HepG2 (cell line): Measurements from ENCODE around the gene RBBP8NL. TPM values are rescaled to one million over a fixed set of nuclear protein-coding genes. Genes with fewer than 3 reads are reported as not detected.

Experiments used
- CHD2 ChIP-seq: IDR thresholded peaks from 2 replicates; pipeline ENCODE4 v1.6.1; 2011; ENCODE audit warnings: low read depth, low read length, improper control_type of control experiment
- GMEB2 ChIP-seq: IDR thresholded peaks from 2 replicates; pipeline ENCODE4 v1.6.1; 2016; ENCODE audit warnings: missing biosample characterization, missing genetic modification reagents, low read depth
- KDM1A ChIP-seq: IDR thresholded peaks from 2 replicates; pipeline ENCODE4 v1.6.1; 2016; ENCODE audit warnings: missing compliant biosample characterization
- NR3C1 ChIP-seq: sonication (generic); formaldehyde crosslinking; IDR thresholded peaks from 2 replicates; pipeline ENCODE4 v1.4.0; 2020; ENCODE audit warnings: missing genetic modification reagents
- PBX3 ChIP-seq: sonication (generic); formaldehyde crosslinking; IDR thresholded peaks from 2 replicates; pipeline ENCODE4 v1.8.1; 2023; ENCODE audit warnings: missing genetic modification reagents, inconsistent platforms, borderline replicate concordance
- PLRG1 ChIP-seq: fragments of 450-650 bp; conservative IDR thresholded peaks from 2 replicates; pipeline ENCODE4 v1.6.1; 2016
- PPARG ChIP-seq: conservative IDR thresholded peaks from 2 replicates; pipeline ENCODE4 v1.6.1; 2016; ENCODE audit warnings: missing biosample characterization, missing genetic modification reagents
- RAD21 ChIP-seq: fragments of 450-650 bp; formaldehyde crosslinking; IDR thresholded peaks from 2 replicates; pipeline ENCODE4 v1.5.0; 2020; ENCODE audit warnings: mild to moderate bottlenecking
- RERE ChIP-seq: IDR thresholded peaks from 2 replicates; pipeline ENCODE4 v1.6.1; 2016; ENCODE audit warnings: low read depth, missing genetic modification reagents, missing compliant biosample characterization
- XRCC5 ChIP-seq: fragments of 200-400 bp; formaldehyde crosslinking; optimal IDR thresholded peaks from 2 replicates; pipeline ENCODE3; 2017; ENCODE audit warnings: mild to moderate bottlenecking, low read length
- ZBTB25 ChIP-seq: IDR thresholded peaks from 2 replicates; pipeline ENCODE4 v1.6.1; 2018; ENCODE audit warnings: missing genetic modification reagents
- ZNF276 ChIP-seq: sonication (generic); formaldehyde crosslinking; IDR thresholded peaks from 2 replicates; pipeline ENCODE4 v1.4.0; 2020; ENCODE audit warnings: mild to moderate bottlenecking, low read depth, missing genetic modification reagents
- ZNF280B ChIP-seq: sonication (generic); formaldehyde crosslinking; IDR thresholded peaks from 2 replicates; pipeline ENCODE4 v1.5.0; 2020; ENCODE audit warnings: missing genetic modification reagents, mild to moderate bottlenecking, borderline replicate concordance
- ZNF484 ChIP-seq: sonication (generic); formaldehyde crosslinking; IDR thresholded peaks from 2 replicates; pipeline ENCODE4 v1.5.1; 2020; ENCODE audit warnings: mild to moderate bottlenecking, low read depth, missing genetic modification reagents, borderline replicate concordance
- ZNF563 ChIP-seq: sonication (generic); formaldehyde crosslinking; IDR thresholded peaks from 2 replicates; pipeline ENCODE4 v1.8.0; 2022; ENCODE audit warnings: mild to moderate bottlenecking, moderate library complexity, missing genetic modification reagents
- polyA plus RNA-seq, 8 experiments: library from polyadenylated mRNA; depleted of rRNA in 3 of 8; stranded (reverse) in 7 of 8; unstranded in 1 of 8; fragments of >200 nt; fragmentation: Illumina TruSeq in 4 of 8; extraction: Trizol in 4 of 8; gene quantifications; 2 replicates each; pipeline versions ENCODE4 v1.2.1 to v1.2.3, GENCODE V29; 2011 to 2016; ENCODE audit warnings: low read depth in 4 of 8, missing spikeins in 1 of 8, mixed read lengths in 1 of 8; ENCODE audit not compliant: insufficient read depth in 1 of 8
- total RNA-seq, 5 experiments: library from RNA; depleted of rRNA; stranded (reverse); fragments of >200 nt; fragmentation: Illumina TruSeq; extraction: Trizol; gene quantifications; 2 replicates each; pipeline ENCODE4 v1.2.3, GENCODE V29; 2016; ENCODE audit warnings: low read depth in 1 of 5

The RBBP8NL gene
- total and polyA plus RNA-seq, 2 of the 13 experiments (the other 11 are each of a cell fraction or from before 2014, with no cell fraction given): 0.69 to 0.86 TPM

GRCh38 chr20:62405108-62405980 lies 22.0 kb downstream of the RBBP8NL start (continued):
- TF ChIP-seq RERE: no peak
- TF ChIP-seq PPARG (CRISPR knock-in tag): 0 out of 2 replicates have a peak, but pooled peaks have one; percentile 43
- TF ChIP-seq NR3C1 (CRISPR knock-in tag): no peak
- TF ChIP-seq CHD2: no peak
- TF ChIP-seq ZNF563 (CRISPR knock-in tag): no peak
- no peak for TF ChIP-seq PBX3 (CRISPR knock-in tag)
- TF ChIP-seq ZNF276: no peak
- TF ChIP-seq KDM1A (CRISPR knock-in tag): peak; percentile 77
- TF ChIP-seq ZNF484 (CRISPR knock-in tag): no peak
- TF ChIP-seq GMEB2 (CRISPR knock-in tag): no peak
- peak; percentile 70; the same call in 1 of the 2 replicates for TF ChIP-seq ZBTB25 (CRISPR knock-in tag)
- peak; percentile 82 for TF ChIP-seq RAD21
- peak; percentile 98 for TF ChIP-seq XRCC5
- no peak; the same call in 1 of the 2 replicates for TF ChIP-seq ZNF280B (CRISPR knock-in tag)
- TF ChIP-seq PLRG1: no peak
